ENCODE measurements around the gene FAM174C.
"Not testable (repeated sequence)": the region's sequence is repeated elsewhere in the genome, so short reads cannot be mapped to it uniquely, and the experiment has no call there.

Gene FAM174C

DNA sequence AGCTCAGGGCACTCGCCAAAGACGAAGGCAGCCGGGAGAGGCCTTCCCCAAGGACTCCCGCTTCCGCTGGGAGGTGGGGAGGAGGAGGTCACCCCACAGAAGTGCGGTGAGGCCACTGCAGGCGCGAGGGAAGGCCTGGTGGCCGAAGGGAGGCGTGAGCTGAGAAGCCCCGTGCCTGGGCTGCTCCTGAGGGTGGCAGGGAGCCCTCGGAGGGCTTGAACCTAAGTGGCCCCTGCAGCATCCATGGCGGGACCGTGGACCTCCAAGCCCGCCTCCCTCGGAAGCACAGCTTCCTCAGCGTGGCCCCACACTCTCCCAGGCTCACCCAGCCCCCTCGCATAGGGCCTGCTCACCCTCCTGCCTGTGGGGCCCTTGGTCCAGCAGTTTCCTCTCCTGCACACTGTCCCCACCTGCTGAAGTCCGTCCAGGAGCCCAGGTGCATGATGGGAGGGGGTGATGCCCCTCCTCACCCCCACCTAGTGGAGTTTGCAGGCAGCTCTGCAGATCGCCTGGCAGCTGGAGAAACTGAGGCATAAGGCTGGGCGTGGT lies 36.3 kb downstream of the FAM174C start:
- Histone ChIP-seq H3K4me3 (ENCODE audit: low read depth in 1 of 5, low read length in 5 of 5) (no peak overlapping the region), H3K27me3 (ENCODE audit: control insufficient read depth in 5 of 5, insufficient read depth in 4 of 5, low read length in 5 of 5) (peaks cover 27 to 50% (median 47%) of the 10 kb centered on the region in 5 donors), H3K27ac (ENCODE audit: low read depth, low read length) (no peak overlapping the region), H3K9me3 (ENCODE audit: control insufficient read depth in 5 of 5, low read length in 5 of 5) (no peaks in the 10 kb centered on the region), H3K4me1 (ENCODE audit: control insufficient read depth in 5 of 5, insufficient read depth in 5 of 5, low read length in 5 of 5) (peaks cover 0 to 10% (median 8%) of the 10 kb centered on the region in 5 donors), H3K36me3 (ENCODE audit: control insufficient read depth in 5 of 5, insufficient read depth in 5 of 5, low read length in 5 of 5) (no peaks in the 10 kb centered on the region), H3K9ac (ENCODE audit: low read length in 5 of 5) (no peak overlapping the region)

DNA sequence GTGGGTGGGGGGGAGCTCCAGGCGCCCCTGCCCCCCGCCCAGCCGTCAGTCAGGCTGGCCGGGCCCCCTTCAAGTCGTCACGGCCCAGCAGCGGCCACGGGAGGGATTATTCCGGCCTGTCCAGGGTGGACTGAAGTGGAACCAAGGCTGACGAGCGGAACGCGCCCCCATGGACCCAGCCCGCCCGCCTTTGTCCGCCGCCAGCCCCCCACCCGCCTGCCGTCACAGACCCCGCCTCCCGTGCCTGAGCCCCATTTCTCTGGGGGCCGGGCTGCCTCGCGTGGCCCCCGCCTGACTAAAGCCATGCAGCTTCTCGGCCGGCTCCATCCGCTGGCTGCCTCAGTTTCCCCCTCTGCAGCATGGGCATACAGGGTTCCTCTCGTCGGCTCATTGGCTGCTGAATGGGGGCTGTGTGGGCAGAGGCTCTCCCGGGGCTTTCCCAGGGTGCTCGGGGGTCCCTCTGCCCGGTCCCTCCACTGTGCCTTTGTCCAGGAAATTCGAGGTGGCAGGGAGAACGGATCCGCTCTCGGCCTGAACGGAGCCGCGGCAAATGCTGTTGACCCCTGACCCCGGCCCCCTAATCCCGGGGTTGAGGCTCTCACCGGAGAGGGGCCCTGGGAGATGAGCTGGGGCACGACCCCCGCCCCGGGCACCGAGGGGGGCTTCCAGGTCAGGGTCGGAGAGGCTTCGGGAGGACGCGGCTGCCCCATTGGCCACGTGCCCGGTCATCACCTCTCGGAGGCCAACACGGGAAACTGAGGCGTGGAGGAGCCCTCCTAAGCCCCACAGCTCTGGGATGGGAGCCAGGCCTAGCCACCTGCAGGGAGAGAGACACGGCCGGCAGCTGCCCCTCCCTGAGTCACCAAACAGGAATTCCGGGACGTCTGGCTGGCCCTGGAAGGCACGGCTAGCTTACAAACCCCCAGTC lies 37.7 kb downstream of the FAM174C start:
- Histone ChIP-seq H3K9ac (ENCODE audit: low read length in 5 of 5) (no peak overlapping the region), H3K27me3 (ENCODE audit: control insufficient read depth in 5 of 5, insufficient read depth in 4 of 5, low read length in 5 of 5) (peaks cover 33 to 60% (median 56%) of the 10 kb centered on the region in 5 donors), H3K9me3 (ENCODE audit: control insufficient read depth in 5 of 5, low read length in 5 of 5) (no peaks in the 10 kb centered on the region), H3K4me1 (ENCODE audit: control insufficient read depth in 5 of 5, insufficient read depth in 5 of 5, low read length in 5 of 5) (peaks cover 0 to 10% (median 8%) of the 10 kb centered on the region in 5 donors), H3K4me3 (ENCODE audit: low read depth in 1 of 5, low read length in 5 of 5) (no peak overlapping the region), H3K27ac (ENCODE audit: low read depth, low read length) (no peak overlapping the region), H3K36me3 (ENCODE audit: control insufficient read depth in 5 of 5, insufficient read depth in 5 of 5, low read length in 5 of 5) (no peaks in the 10 kb centered on the region)

DNA sequence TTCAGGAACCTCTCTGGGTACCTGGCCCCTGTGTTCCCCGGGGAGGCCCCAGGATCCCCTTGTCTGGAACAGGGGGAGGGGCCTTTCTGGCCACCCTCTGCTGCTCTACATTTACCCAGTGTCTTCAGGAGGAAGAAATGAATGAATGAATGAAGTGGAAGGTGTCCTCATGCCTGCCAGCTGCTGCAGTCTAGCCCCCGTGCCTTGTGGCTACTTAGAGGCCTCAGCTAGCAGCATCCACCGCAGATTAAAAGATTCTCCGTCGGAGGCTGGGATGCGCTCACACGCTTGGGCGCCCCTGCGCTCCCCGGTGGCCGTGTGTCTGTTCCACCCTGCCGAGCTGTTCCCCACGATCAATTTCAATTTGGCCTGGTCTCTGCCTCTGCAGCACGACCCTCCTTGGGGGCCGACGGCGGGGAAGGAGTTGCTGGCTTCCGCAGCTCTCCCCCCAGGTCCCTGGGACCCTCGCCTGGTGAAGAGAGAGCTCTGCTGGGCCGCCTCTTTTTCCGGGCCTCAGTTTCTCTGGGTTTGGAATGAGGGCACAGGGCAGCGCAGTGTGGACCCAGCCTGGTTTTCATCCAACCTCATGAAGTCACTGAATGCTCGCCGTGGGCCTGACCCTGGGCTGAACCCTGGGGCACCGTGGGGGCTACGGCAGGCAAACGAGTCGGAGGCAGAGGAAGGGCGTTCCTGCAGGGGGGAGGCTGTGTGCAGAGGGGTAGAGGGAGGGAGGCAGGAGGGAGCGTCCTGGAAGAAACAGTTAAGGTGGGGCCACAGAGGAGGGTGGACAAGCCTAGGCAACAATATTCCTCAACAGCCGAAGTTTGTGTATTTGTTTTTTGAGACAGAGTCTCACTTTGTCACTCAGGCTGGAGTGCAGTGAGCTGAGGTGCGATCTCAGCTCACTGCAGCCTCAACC lies 38.6 kb downstream of the FAM174C start:
- Histone ChIP-seq H3K4me1 (ENCODE audit: control insufficient read depth in 5 of 5, insufficient read depth in 5 of 5, low read length in 5 of 5) (peaks cover 0 to 10% (median 8%) of the 10 kb centered on the region in 5 donors), H3K36me3 (ENCODE audit: control insufficient read depth in 5 of 5, insufficient read depth in 5 of 5, low read length in 5 of 5) (no peaks in the 10 kb centered on the region), H3K9me3 (ENCODE audit: control insufficient read depth in 5 of 5, low read length in 5 of 5) (no peaks in the 10 kb centered on the region), H3K27ac (ENCODE audit: low read depth, low read length) (no peak overlapping the region), H3K27me3 (ENCODE audit: control insufficient read depth in 5 of 5, insufficient read depth in 4 of 5, low read length in 5 of 5) (peaks cover 38 to 66% (median 61%) of the 10 kb centered on the region in 5 donors), H3K4me3 (ENCODE audit: low read depth in 1 of 5, low read length in 5 of 5) (no peak overlapping the region), H3K9ac (ENCODE audit: low read length in 5 of 5) (no peak overlapping the region)

DNA sequence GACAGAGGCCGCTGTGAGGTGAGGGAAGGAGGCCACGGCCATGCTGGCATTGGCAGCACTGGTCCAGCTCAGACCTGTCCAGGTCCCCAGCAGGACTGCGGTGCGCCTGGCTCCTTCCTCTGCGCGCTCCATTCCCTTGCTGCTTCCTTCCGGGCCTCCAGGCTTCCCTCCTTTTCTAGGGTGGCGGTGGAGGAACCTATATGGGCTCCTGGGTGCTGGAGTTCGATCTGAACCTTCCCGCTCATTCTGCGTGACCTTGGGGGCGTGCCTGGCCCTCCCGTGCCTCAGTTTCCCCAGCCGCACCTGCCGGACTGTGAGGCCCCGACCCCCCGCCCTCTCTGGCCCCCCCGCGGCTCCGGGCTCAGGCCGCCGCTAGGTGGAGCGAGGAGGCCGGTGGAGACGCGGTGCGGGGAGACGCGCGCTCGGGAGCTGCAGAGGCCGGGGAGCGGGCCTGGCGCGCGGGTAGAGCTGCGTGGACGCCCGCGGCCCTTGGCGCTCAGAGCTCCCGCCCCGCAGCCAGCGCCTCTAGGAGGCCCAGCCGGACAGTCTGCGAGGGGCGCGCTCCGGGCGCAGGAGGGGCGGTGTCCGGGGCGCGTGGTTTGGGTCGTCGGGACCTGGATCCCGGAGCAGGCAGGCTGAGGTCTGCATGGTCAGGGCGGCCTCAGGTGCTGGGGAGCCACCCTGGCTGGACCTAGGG lies 40.3 kb downstream of the FAM174C start:
- Histone ChIP-seq H3K36me3 (ENCODE audit: control insufficient read depth in 5 of 5, insufficient read depth in 5 of 5, low read length in 5 of 5) (no peaks in the 10 kb centered on the region), H3K4me3 (ENCODE audit: low read depth in 1 of 5, low read length in 5 of 5) (peak overlapping the region in 3 of 5 donors; percentile 35 to 49 (median 47)), H3K27me3 (ENCODE audit: control insufficient read depth in 5 of 5, insufficient read depth in 4 of 5, low read length in 5 of 5) (peaks cover 33 to 56% (median 51%) of the 10 kb centered on the region in 5 donors), H3K27ac (ENCODE audit: low read depth, low read length) (no peak overlapping the region), H3K9ac (ENCODE audit: low read length in 5 of 5) (no peak overlapping the region), H3K9me3 (ENCODE audit: control insufficient read depth in 5 of 5, low read length in 5 of 5) (no peaks in the 10 kb centered on the region), H3K4me1 (ENCODE audit: control insufficient read depth in 5 of 5, insufficient read depth in 5 of 5, low read length in 5 of 5) (peaks cover 0 to 11% (median 9%) of the 10 kb centered on the region in 5 donors)

DNA sequence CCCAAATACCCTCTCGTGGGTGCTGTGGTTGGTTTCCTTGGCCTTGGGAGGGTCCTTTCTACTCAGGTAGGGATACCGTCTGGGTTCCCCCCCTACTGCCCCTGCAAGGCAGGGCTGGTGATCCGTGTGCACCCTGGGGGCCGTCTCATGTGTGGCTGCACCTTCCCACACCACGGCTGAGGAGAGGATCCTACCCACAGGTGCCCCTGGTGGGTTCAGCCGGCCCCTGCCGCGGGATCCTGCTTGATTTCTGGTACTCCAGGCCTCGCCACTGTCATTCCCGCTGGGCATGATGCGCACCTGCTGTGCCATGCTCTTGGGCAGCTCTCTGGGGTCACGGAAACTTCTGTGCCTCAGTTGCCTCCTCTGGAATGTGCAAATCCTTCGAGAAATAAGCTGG lies 41.1 kb downstream of the FAM174C start:
- Histone ChIP-seq H3K4me3 (ENCODE audit: low read depth in 1 of 5, low read length in 5 of 5) (no peak overlapping the region), H3K4me1 (ENCODE audit: control insufficient read depth in 5 of 5, insufficient read depth in 5 of 5, low read length in 5 of 5) (peaks cover 0 to 11% (median 9%) of the 10 kb centered on the region in 5 donors), H3K27ac (ENCODE audit: low read depth, low read length) (no peak overlapping the region), H3K9me3 (ENCODE audit: control insufficient read depth in 5 of 5, low read length in 5 of 5) (no peaks in the 10 kb centered on the region), H3K27me3 (ENCODE audit: control insufficient read depth in 5 of 5, insufficient read depth in 4 of 5, low read length in 5 of 5) (peaks cover 33 to 56% (median 50%) of the 10 kb centered on the region in 5 donors), H3K36me3 (ENCODE audit: control insufficient read depth in 5 of 5, insufficient read depth in 5 of 5, low read length in 5 of 5) (no peaks in the 10 kb centered on the region), H3K9ac (ENCODE audit: low read length in 5 of 5) (no peak overlapping the region)

DNA sequence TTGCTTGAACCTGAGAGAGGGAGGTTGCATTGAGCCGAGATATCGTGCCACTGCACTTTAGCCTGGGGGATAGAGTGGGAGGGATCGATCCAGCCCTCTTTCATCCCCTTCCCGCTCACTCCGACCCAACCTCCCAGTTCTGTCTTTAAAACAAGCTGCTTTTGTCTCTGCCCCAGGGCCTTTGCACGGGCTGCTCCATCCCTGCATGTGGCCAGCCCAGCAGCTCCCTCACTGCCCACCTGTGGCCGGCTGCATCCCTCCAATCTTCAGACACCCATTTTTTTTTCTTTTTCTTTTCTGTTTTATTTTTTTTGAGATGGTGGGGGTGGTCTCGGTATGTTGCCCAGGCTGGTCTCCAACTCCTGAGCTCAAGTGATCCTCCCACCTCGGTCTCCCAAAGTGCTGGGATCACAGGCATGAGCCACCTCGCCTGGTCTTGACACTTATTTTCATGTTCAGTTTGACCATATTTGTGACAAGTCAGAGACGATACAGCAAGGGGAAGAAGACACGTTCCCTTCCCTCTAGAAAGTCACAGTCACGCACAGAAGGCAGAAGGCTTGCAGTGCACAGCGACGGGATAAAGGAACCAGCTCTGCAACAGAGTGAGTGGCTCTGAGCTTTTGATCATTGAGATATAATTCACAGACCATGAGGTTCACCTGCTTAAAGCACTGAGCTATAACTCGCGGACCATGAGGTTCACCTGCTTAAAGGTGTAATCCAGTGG lies 42.1 kb downstream of the FAM174C start:
- Histone ChIP-seq H3K4me3 (ENCODE audit: low read depth in 1 of 5, low read length in 5 of 5) (no peak overlapping the region), H3K36me3 (ENCODE audit: control insufficient read depth in 5 of 5, insufficient read depth in 5 of 5, low read length in 5 of 5) (no peaks in the 10 kb centered on the region), H3K27me3 (ENCODE audit: control insufficient read depth in 5 of 5, insufficient read depth in 4 of 5, low read length in 5 of 5) (peaks cover 33 to 58% (median 52%) of the 10 kb centered on the region in 5 donors), H3K27ac (ENCODE audit: low read depth, low read length) (no peak overlapping the region), H3K9me3 (ENCODE audit: control insufficient read depth in 5 of 5, low read length in 5 of 5) (no peaks in the 10 kb centered on the region), H3K9ac (ENCODE audit: low read length in 5 of 5) (no peak overlapping the region), H3K4me1 (ENCODE audit: control insufficient read depth in 5 of 5, insufficient read depth in 5 of 5, low read length in 5 of 5) (peaks cover 0 to 11% (median 9%) of the 10 kb centered on the region in 5 donors)

DNA sequence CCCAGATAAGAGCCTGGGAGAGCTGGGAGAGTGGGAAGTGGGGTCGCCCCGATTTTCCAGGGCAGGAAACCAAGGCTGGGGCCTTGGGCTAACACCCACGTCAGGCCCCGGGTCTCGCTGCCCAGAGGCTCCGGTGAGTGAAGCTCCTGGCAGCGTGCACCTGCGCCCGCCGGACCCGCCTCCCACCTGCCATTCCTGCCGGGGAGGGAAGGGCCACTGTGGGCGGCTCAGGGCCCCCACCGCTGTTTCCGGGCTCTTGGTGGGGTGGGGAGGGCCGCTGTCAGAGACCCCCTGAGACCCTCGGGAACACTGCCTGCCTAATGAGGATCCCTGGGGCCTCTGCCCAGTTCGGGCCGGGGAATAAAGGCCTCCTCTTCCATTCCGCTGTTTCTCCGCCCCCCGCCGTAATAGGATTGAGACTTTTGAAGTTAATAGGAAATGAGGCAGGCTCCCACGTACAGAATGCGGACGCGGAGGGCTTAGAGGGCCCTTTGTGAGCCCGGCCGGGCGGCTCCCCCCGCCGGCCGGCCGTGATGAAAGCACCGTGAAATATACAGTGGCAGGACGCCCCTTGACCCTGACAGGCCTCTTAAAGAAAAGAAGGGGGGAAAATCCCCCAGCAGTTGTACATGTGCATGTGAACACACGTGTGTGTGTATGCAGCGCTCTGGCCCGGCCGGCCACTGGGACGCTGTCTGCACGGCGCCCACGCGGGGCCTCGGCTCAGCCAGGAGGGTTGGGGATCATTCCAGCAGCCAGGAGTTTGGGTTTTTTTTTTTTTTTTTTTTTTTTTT lies 43.5 kb downstream of the FAM174C start:
- no peak overlapping the region for H3K4me3 ChIP-seq (ENCODE audit: low read depth in 1 of 5, low read length in 5 of 5)
- H3K4me1 ChIP-seq (ENCODE audit: control insufficient read depth in 5 of 5, insufficient read depth in 5 of 5, low read length in 5 of 5) = peaks cover 0 to 11% (median 9%) of the 10 kb centered on the region in 5 donors
- no peak overlapping the region for H3K9ac ChIP-seq (ENCODE audit: low read length in 5 of 5)
- H3K27me3 ChIP-seq (ENCODE audit: control insufficient read depth in 5 of 5, insufficient read depth in 4 of 5, low read length in 5 of 5) = peaks cover 23 to 57% (median 45%) of the 10 kb centered on the region in 5 donors
- H3K36me3 ChIP-seq (ENCODE audit: control insufficient read depth in 5 of 5, insufficient read depth in 5 of 5, low read length in 5 of 5) = no peaks in the 10 kb centered on the region
- H3K9me3 ChIP-seq (ENCODE audit: control insufficient read depth in 5 of 5, low read length in 5 of 5) = no peaks in the 10 kb centered on the region
- H3K27ac ChIP-seq (ENCODE audit: low read depth, low read length) = no peak overlapping the region

DNA sequence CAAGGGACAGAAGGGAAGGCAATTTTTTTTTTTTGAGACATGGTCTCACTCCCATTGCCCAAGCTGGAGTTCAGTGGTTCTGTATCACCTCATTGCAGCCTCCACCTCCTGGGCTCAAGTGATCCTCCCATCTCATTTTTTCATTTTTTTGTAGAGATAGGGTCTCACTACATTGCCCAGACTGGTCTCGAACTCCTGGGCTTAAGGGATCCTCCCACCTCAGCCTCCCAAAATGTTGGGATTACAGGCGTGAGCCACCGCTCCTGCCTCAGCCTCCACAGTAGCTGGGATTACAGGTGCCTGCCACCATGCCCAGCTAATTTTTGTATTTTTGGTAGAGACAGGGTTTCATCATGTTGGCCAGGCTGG lies 44.9 kb downstream of the FAM174C start:
- H3K4me3 ChIP-seq (ENCODE audit: low read depth in 1 of 5, low read length in 5 of 5); H3K27ac ChIP-seq (ENCODE audit: low read depth, low read length); H3K9ac ChIP-seq (ENCODE audit: low read length in 5 of 5); H3K36me3 ChIP-seq (ENCODE audit: control insufficient read depth in 5 of 5, insufficient read depth in 5 of 5, low read length in 5 of 5); H3K9me3 ChIP-seq (ENCODE audit: control insufficient read depth in 5 of 5, low read length in 5 of 5): not testable (repeated sequence)
- Histone ChIP-seq H3K4me1 (ENCODE audit: control insufficient read depth in 5 of 5, insufficient read depth in 5 of 5, low read length in 5 of 5) (peaks cover 0 to 19% (median 18%) of the 10 kb centered on the region in 5 donors), H3K27me3 (ENCODE audit: control insufficient read depth in 5 of 5, insufficient read depth in 4 of 5, low read length in 5 of 5) (peaks cover 22 to 56% (median 41%) of the 10 kb centered on the region in 5 donors)
